Left ventricle myocardium inferior (tissue), 1 donor: ENCODE results near the gene SLC27A3. TPM values are rescaled to one million over a fixed set of nuclear protein-coding genes. Genes with fewer than 3 reads are reported as not detected.

ENCODE experiments used
- DNase-seq: peaks from one replicate; pipeline ENCODE4 v3.0.0-alpha.2; 2020
- H3K27ac ChIP-seq: fragments of 200-600 bp; replicated peaks from 2 replicates; pipeline ENCODE4 v1.8.0; 2021
- H3K27me3 ChIP-seq: fragments of 200-600 bp; 2 replicates; pipeline ENCODE4 v1.8.0; 2021; ENCODE audit warnings: low read depth
- H3K36me3 ChIP-seq: fragments of 200-600 bp; 2 replicates; pipeline ENCODE4 v1.8.0; 2021
- H3K4me1 ChIP-seq: fragments of 200-600 bp; 2 replicates; pipeline ENCODE4 v1.8.0; 2021
- H3K4me3 ChIP-seq: fragments of 200-600 bp; 2 replicates; pipeline ENCODE4 v1.8.0; 2021; ENCODE audit warnings: mild to moderate bottlenecking, moderate library complexity
- H3K9me3 ChIP-seq: fragments of 200-600 bp; replicated peaks from 2 replicates; pipeline ENCODE4 v1.8.0; 2021
- CTCF ChIP-seq: fragments of 200-600 bp; IDR thresholded peaks from 2 replicates; pipeline ENCODE4 v1.8.0; 2021; ENCODE audit warnings: antibody characterized with exemption, mild to moderate bottlenecking, borderline replicate concordance
- intact Hi-C: fragments of 100-400 bp; cut with micrococcal nuclease; formaldehyde crosslinking; loops from one replicate; pipeline ENCODE4 v1.11.0; 2022
- total RNA-seq: library from RNA; stranded (reverse); fragmentation: NEBNext Ultra II Directional; extraction: Animal tissue kit (Norgen Biotek cat#: 25700); gene quantifications from one replicate; pipeline ENCODE4 v1.2.1, GENCODE V29; 2021
- donor health status: DM: no; HTN: yes; CAD: no; lungs with severe emphysema.

Gene SLC27A3
- total RNA-seq, 1 donor from 2014 or later = 10.5 TPM

- intact Hi-C loops = loop anchor here (10.0 kb wide), 1 partner anchor 191 kb away; the partner anchor contains the start of gene RAB13
- H3K9me3 ChIP-seq = no peaks in the 10 kb centered on the region
- H3K4me3 ChIP-seq = no peak overlapping the region
- H3K27ac ChIP-seq = no peak overlapping the region
- no peaks in the 10 kb centered on the region for H3K27me3 ChIP-seq
- TF ChIP-seq CTCF = no peak
- H3K4me1 ChIP-seq = peaks cover 23% of the 10 kb centered on the region
- no peak for DNase-seq
- no peaks in the 10 kb centered on the region for H3K36me3 ChIP-seq
Observed at GRCh38 chr1:153793261-153793972, 18.2 kb downstream of the SLC27A3 start.

- no peaks in the 10 kb centered on the region for H3K27me3 ChIP-seq
- intact Hi-C loops = loop anchor here (10.0 kb wide), 1 partner anchor 191 kb away; the partner anchor contains the start of gene RAB13
- no peaks in the 10 kb centered on the region for H3K36me3 ChIP-seq
- H3K4me1 ChIP-seq = peaks cover 23% of the 10 kb centered on the region
- no peak for TF ChIP-seq CTCF
- no peaks in the 10 kb centered on the region for H3K9me3 ChIP-seq
- no peak for DNase-seq
- no peak overlapping the region for H3K27ac ChIP-seq
- no peak overlapping the region for H3K4me3 ChIP-seq
Observed at GRCh38 chr1:153793973-153794615, 18.9 kb downstream of the SLC27A3 start.

- intact Hi-C loops = loop anchor here (10.0 kb wide), 1 partner anchor 190 kb away; the partner anchor contains the start of gene RAB13
- no peak for TF ChIP-seq CTCF
- no peaks in the 10 kb centered on the region for H3K27me3 ChIP-seq
- no peak for DNase-seq
- H3K4me1 ChIP-seq = peaks cover 17% of the 10 kb centered on the region
- no peaks in the 10 kb centered on the region for H3K9me3 ChIP-seq
- H3K27ac ChIP-seq = no peak overlapping the region
- H3K36me3 ChIP-seq = no peaks in the 10 kb centered on the region
- no peak overlapping the region for H3K4me3 ChIP-seq
Observed at GRCh38 chr1:153794624-153795329, 19.6 kb downstream of the SLC27A3 start.

- Histone ChIP-seq H3K4me3 (no peak overlapping the region), H3K27ac (no peak overlapping the region), H3K36me3 (no peaks in the 10 kb centered on the region), H3K4me1 (peaks cover 10% of the 10 kb centered on the region), H3K27me3 (no peaks in the 10 kb centered on the region), H3K9me3 (no peaks in the 10 kb centered on the region)
- no peak for DNase-seq
- intact Hi-C loops = loop anchor here (10.0 kb wide), 1 partner anchor 189 kb away; the partner anchor contains the start of gene RAB13
- no peak for TF ChIP-seq CTCF
Observed at GRCh38 chr1:153795330-153795837, 20.2 kb downstream of the SLC27A3 start.

- Histone ChIP-seq H3K4me3 (no peak overlapping the region), H3K27me3 (no peaks in the 10 kb centered on the region), H3K4me1 (peaks cover 3% of the 10 kb centered on the region), H3K36me3 (no peaks in the 10 kb centered on the region), H3K9me3 (no peaks in the 10 kb centered on the region), H3K27ac (no peak overlapping the region)
- no peak for DNase-seq
- intact Hi-C loops = loop anchor here (10.0 kb wide), 1 partner anchor 189 kb away; the partner anchor contains the start of gene RAB13
- TF ChIP-seq CTCF = no peak
Observed at GRCh38 chr1:153795934-153796785, 21.0 kb downstream of the SLC27A3 start.
